ENCODE results near the gene SLIT3.

Gene SLIT3

GRCh38 chr5:169049712-169050111 lies 251.2 kb downstream of the SLIT3 start:
- no peak overlapping the region for H3K4me3 ChIP-seq (ENCODE audit: low read depth, low read length)
- H3K9me3 ChIP-seq, result no peaks in the 10 kb centered on the region
- H3K36me3 ChIP-seq, result no peaks in the 10 kb centered on the region
- DNase-seq, result no peak
- TF ChIP-seq CTCF (IDR thresholded peaks at IDR 0.05; ENCODE audit: low read depth, low read length), result no peak
- peaks cover 20% of the 10 kb centered on the region; the same call in 1 of the 2 replicates for H3K4me1 ChIP-seq
- H3K27me3 ChIP-seq, result no peaks in the 10 kb centered on the region

DNA sequence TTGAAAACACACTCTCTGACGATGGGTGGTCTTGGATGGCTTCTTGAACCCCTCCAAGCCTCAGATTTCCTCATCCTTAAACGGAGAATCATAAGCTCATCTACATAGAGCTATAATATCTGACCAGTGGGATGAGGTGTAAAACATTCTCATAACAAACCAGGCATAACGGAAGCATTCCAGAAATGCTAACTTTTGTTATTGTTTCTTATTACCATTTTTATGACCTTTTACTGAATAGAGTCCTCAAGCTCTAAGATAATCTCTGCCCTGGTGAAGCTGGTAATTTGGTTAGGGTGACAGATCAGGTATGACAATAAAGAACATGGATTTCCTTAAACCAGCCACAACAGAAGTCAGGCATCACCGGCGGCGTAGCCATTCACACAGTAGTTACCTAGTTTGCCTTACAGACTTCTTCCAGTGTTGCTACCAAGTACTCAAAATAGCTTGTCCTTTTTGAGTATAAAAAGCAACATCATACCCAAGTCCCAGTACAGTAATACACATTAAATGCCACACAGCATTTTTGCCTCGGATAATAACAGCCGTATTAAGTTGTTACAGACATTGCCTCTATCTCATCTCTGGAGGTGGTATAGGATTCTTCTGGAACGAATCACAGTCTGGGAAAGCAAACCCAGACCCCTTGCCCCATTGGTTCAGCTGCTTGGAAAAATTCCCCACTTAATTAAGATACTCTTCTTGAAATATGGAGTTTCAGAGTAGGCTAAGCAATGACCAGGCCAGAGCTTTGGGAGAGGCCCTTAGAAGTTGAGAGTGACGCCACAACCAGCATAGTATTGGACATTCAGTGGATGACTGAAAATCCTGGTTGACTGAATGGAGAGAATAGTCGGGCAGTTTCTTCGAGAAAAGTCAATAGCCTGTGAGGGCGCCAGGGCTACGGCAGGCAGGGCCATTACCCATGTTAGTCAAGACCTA lies 252.5 kb downstream of the SLIT3 start:
- TF ChIP-seq CTCF (IDR thresholded peaks at IDR 0.05; ENCODE audit: low read depth, low read length), result no peak
- Histone ChIP-seq H3K36me3 (no peaks in the 10 kb centered on the region), H3K4me3 (ENCODE audit: low read depth, low read length) (no peak overlapping the region), H3K9me3 (no peaks in the 10 kb centered on the region), H3K4me1 (peaks cover 20% of the 10 kb centered on the region; the same call in 1 of the 2 replicates), H3K27me3 (no peaks in the 10 kb centered on the region)
- DNase-seq, result no peak

GRCh38 chr5:169044962-169045361 lies 256.0 kb downstream of the SLIT3 start:
- H3K27me3 ChIP-seq, result no peaks in the 10 kb centered on the region; the same call in 1 of the 2 replicates
- no peak for TF ChIP-seq CTCF (IDR thresholded peaks at IDR 0.05; ENCODE audit: low read depth, low read length)
- DNase-seq, result no peak
- H3K4me1 ChIP-seq, result peaks cover 9% of the 10 kb centered on the region; the same call in 1 of the 2 replicates
- H3K4me3 ChIP-seq (ENCODE audit: low read depth, low read length), result no peak overlapping the region
- H3K9me3 ChIP-seq, result no peaks in the 10 kb centered on the region
- no peaks in the 10 kb centered on the region for H3K36me3 ChIP-seq

- peaks cover 5% of the 10 kb centered on the region; the same call in 1 of the 2 replicates for H3K4me1 ChIP-seq
- H3K4me3 ChIP-seq (ENCODE audit: low read depth, low read length), result no peak overlapping the region
- no peaks in the 10 kb centered on the region; the same call in 1 of the 2 replicates for H3K27me3 ChIP-seq
- no peaks in the 10 kb centered on the region; the same call in 1 of the 2 replicates for H3K9me3 ChIP-seq
- H3K36me3 ChIP-seq, result no peaks in the 10 kb centered on the region
- TF ChIP-seq CTCF (IDR thresholded peaks at IDR 0.05; ENCODE audit: low read depth, low read length), result no peak
- DNase-seq, result no peak
Observed at GRCh38 chr5:169041180-169041579, 259.8 kb downstream of the SLIT3 start.

DNA sequence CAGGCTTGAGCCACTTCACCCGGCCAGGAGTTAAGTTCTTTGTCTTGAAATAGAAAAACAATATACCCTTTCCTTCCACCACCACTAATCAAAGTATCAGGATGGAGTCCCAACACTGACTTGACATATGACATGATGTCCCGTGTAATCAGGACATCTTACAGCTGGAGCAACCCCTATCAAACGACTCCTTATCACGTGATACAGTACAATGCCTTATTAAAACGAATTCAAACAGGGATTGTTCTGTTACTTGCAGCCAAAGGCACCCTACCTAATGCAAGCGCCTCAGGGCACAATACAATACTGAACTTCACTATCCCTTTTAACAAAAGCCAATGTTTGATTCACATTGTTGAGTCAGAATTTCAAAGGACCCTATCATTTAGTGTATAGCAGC lies 261.3 kb downstream of the SLIT3 start:
- H3K4me1 ChIP-seq, result no peaks in the 10 kb centered on the region
- no peaks in the 10 kb centered on the region; the same call in 1 of the 2 replicates for H3K9me3 ChIP-seq
- DNase-seq, result no peak
- H3K36me3 ChIP-seq, result no peaks in the 10 kb centered on the region
- no peaks in the 10 kb centered on the region; the same call in 1 of the 2 replicates for H3K27me3 ChIP-seq
- TF ChIP-seq CTCF (IDR thresholded peaks at IDR 0.05; ENCODE audit: low read depth, low read length), result no peak
- no peak overlapping the region for H3K4me3 ChIP-seq (ENCODE audit: low read depth, low read length)

DNA sequence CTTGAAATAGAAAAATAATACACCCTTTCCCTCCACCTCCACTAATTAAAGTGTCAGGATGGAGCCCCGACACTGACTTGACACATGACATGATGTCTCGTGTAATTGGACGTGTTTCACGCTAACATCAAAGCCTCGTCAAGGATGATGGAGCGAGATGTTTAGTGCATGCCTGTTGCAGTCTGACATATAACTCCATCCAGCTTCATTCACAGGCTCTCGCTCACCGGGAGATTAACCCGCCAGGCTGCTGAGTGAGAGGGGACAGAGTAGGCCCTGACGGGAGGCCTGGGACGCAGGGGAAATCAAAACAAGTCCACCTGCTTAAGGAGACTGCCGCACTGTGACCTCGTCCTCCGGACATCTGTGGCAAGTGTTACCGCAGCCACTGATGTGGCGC lies 263.5 kb downstream of the SLIT3 start:
- H3K9me3 ChIP-seq, result no peaks in the 10 kb centered on the region; the same call in 1 of the 2 replicates
- no peaks in the 10 kb centered on the region for H3K4me1 ChIP-seq
- no peak for TF ChIP-seq CTCF (IDR thresholded peaks at IDR 0.05; ENCODE audit: low read depth, low read length)
- H3K36me3 ChIP-seq, result no peaks in the 10 kb centered on the region; the same call in 1 of the 2 replicates
- H3K27me3 ChIP-seq, result no peaks in the 10 kb centered on the region
- no peak for DNase-seq
- H3K4me3 ChIP-seq (ENCODE audit: low read depth, low read length), result no peak overlapping the region

All from BE2C (cell line).